ENCODE measurements around the gene KCNMB2.
"Not testable (repeated sequence)": the region's sequence is repeated elsewhere in the genome, so short reads cannot be mapped to it uniquely, and the experiment has no call there.

KCNMB2 gene

GRCh38 chr3:178536211-178537079, at the start of gene KCNMB2:
Gene KCNMB2 (plus strand): TSS chr3:178536436.
- DNase-seq = no peak

- no peak for DNase-seq
Observed at GRCh38 chr3:178486903-178487302, 49.3 kb upstream of the KCNMB2 start.

GRCh38 chr3:178487752-178488151, 48.5 kb upstream of the KCNMB2 start:
- DNase-seq = no peak

- DNase-seq = no peak
Observed at GRCh38 chr3:178491751-178492150, 44.5 kb upstream of the KCNMB2 start.

GRCh38 chr3:178492491-178492890, 43.7 kb upstream of the KCNMB2 start:
- no peak for DNase-seq

- no peak for DNase-seq
Observed at GRCh38 chr3:178494386-178494785, 41.9 kb upstream of the KCNMB2 start.

GRCh38 chr3:178496911-178497310, 39.3 kb upstream of the KCNMB2 start:
- DNase-seq = no peak

- no peak for DNase-seq
Observed at GRCh38 chr3:178498871-178499270, 37.4 kb upstream of the KCNMB2 start.

GRCh38 chr3:178500631-178501030, 35.6 kb upstream of the KCNMB2 start:
- DNase-seq = no peak

GRCh38 chr3:178504128-178504527, 32.1 kb upstream of the KCNMB2 start:
- DNase-seq = no peak

GRCh38 chr3:178505832-178506231, 30.4 kb upstream of the KCNMB2 start:
- DNase-seq = no peak

- DNase-seq = no peak
Observed at GRCh38 chr3:178507507-178508442, 28.5 kb upstream of the KCNMB2 start.

GRCh38 chr3:178508443-178508825, 27.8 kb upstream of the KCNMB2 start:
- no peak for DNase-seq

GRCh38 chr3:178510496-178510895, 25.7 kb upstream of the KCNMB2 start:
- no peak for DNase-seq

GRCh38 chr3:178512647-178513046, 23.6 kb upstream of the KCNMB2 start:
- no peak for DNase-seq

GRCh38 chr3:178513546-178514380, 22.5 kb upstream of the KCNMB2 start:
- DNase-seq = no peak

GRCh38 chr3:178514401-178514800, 21.8 kb upstream of the KCNMB2 start:
- no peak for DNase-seq

GRCh38 chr3:178515076-178515744, 21.0 kb upstream of the KCNMB2 start:
- not testable (repeated sequence) for DNase-seq

GRCh38 chr3:178517665-178518334, 18.4 kb upstream of the KCNMB2 start:
- DNase-seq = no peak

- DNase-seq = no peak
Observed at GRCh38 chr3:178518660-178519396, 17.4 kb upstream of the KCNMB2 start.

- no peak for DNase-seq
Observed at GRCh38 chr3:178519701-178520100, 16.5 kb upstream of the KCNMB2 start.
